Lower lobe of right lung (tissue), 2 donors: ENCODE measurements around the gene NMT2. TPM values are rescaled to one million over a fixed set of nuclear protein-coding genes. Genes with fewer than 3 reads are reported as not detected.

Experiments
- ATAC-seq, 2 donors: fragments of 200-7000 bp; cut with Tn5 transposase; one replicate each; pipeline ENCODE4 v1.9.1; 2020 to 2022; ENCODE audit warnings: mild to moderate bottlenecking in 2 of 2, moderate library complexity in 2 of 2
- DNase-seq: peaks from one replicate; pipeline ENCODE4 v3.0.0-alpha.2; 2020
- H3K27ac ChIP-seq: fragments of 200-600 bp; one replicate; pipeline ENCODE4 v1.8.0; 2022
- H3K27me3 ChIP-seq: fragments of 200-600 bp; one replicate; pipeline ENCODE4 v1.8.0; 2022; ENCODE audit warnings: low read depth
- H3K36me3 ChIP-seq: fragments of 200-600 bp; one replicate; pipeline ENCODE4 v1.8.0; 2022; ENCODE audit warnings: mild to moderate bottlenecking
- H3K4me1 ChIP-seq: fragments of 200-600 bp; one replicate; pipeline ENCODE4 v1.8.0; 2022
- H3K4me3 ChIP-seq: fragments of 200-600 bp; one replicate; pipeline ENCODE4 v1.8.0; 2022; ENCODE audit warnings: mild to moderate bottlenecking
- H3K9me3 ChIP-seq: fragments of 200-600 bp; one replicate; pipeline ENCODE4 v1.8.0; 2022
- intact Hi-C: fragments of 100-400 bp; cut with DNase I; formaldehyde crosslinking; loops from one replicate; pipeline ENCODE4 v1.11.0; 2022
- total RNA-seq: library from RNA; stranded (reverse); fragmentation: NEBNext Ultra II Directional; extraction: Animal tissue kit (Norgen Biotek cat#: 25700); gene quantifications from one replicate; pipeline ENCODE4 v1.2.1, GENCODE V29; 2021
- TF ChIP-seq, protein P1 (sequence below): fragments of 200-600 bp; IDR thresholded peaks from one replicate; pipeline ENCODE4 v1.8.0; 2022; ENCODE audit warnings: antibody characterized with exemption, mild to moderate bottlenecking
- donor health status: DM: no; HTN: yes; CAD: no; lungs with severe emphysema.

Gene NMT2
- total RNA-seq, 1 donor from 2014 or later: 10.2 TPM

GRCh38 chr10:15158448-15158847 lies 10.0 kb downstream of the NMT2 start:
- Histone ChIP-seq H3K36me3 (no peaks in the 10 kb centered on the region), H3K4me3 (no peak overlapping the region), H3K27me3 (no peaks in the 10 kb centered on the region), H3K27ac (no peak overlapping the region), H3K9me3 (no peaks in the 10 kb centered on the region), H3K4me1 (peaks cover 6% of the 10 kb centered on the region)
- no peak for DNase-seq
- no peak for ATAC-seq
- intact Hi-C loops: no loop called here
- TF ChIP-seq, protein P1, sequence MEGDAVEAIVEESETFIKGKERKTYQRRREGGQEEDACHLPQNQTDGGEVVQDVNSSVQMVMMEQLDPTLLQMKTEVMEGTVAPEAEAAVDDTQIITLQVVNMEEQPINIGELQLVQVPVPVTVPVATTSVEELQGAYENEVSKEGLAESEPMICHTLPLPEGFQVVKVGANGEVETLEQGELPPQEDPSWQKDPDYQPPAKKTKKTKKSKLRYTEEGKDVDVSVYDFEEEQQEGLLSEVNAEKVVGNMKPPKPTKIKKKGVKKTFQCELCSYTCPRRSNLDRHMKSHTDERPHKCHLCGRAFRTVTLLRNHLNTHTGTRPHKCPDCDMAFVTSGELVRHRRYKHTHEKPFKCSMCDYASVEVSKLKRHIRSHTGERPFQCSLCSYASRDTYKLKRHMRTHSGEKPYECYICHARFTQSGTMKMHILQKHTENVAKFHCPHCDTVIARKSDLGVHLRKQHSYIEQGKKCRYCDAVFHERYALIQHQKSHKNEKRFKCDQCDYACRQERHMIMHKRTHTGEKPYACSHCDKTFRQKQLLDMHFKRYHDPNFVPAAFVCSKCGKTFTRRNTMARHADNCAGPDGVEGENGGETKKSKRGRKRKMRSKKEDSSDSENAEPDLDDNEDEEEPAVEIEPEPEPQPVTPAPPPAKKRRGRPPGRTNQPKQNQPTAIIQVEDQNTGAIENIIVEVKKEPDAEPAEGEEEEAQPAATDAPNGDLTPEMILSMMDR: no peak

- ATAC-seq: no peak
- H3K27ac ChIP-seq: no peak overlapping the region
- H3K27me3 ChIP-seq: no peaks in the 10 kb centered on the region
- H3K4me3 ChIP-seq: no peak overlapping the region
- intact Hi-C loops: no loop called here
- TF ChIP-seq, protein P1: no peak
- no peak for DNase-seq
- no peaks in the 10 kb centered on the region for H3K36me3 ChIP-seq
- no peaks in the 10 kb centered on the region for H3K4me1 ChIP-seq
- no peaks in the 10 kb centered on the region for H3K9me3 ChIP-seq
Observed at GRCh38 chr10:15155978-15156656, 12.4 kb downstream of the NMT2 start.

- TF ChIP-seq, protein P1: no peak
- no peak overlapping the region for H3K27ac ChIP-seq
- ATAC-seq: no peak
Observed at GRCh38 chr10:15152556-15152955, 15.9 kb downstream of the NMT2 start.

DNA sequence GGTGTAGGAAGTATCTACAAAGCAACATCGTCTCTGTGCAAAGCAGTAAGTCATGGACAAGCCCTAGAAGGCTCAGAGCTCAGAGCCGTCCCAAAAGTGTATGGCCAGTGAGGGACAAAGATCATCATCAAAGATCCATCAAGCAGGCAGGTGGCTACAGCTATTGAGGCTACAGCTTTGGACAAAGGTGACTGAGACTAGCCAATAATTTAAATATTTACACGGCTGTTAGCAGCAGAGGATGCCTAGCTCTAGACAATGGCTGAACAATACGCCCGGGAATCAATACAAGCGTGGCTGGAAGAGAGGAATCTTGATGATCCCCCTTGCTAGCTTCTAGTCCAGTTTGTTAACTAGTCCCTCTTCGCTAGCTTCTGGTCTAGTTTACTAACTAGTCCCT lies 17.9 kb downstream of the NMT2 start:
- Histone ChIP-seq H3K4me3 (no peak overlapping the region), H3K9me3 (no peaks in the 10 kb centered on the region), H3K27ac (no peak overlapping the region), H3K4me1 (no peaks in the 10 kb centered on the region), H3K27me3 (no peaks in the 10 kb centered on the region), H3K36me3 (no peaks in the 10 kb centered on the region)
- DNase-seq (no peak), ATAC-seq (no peak)
- TF ChIP-seq, protein P1: no peak
- intact Hi-C loops: no loop called here

More at GRCh38 chr10:15152556-15152955, 15.9 kb downstream of the NMT2 start:
- no peaks in the 10 kb centered on the region for H3K9me3 ChIP-seq
- DNase-seq: no peak
- no peaks in the 10 kb centered on the region for H3K27me3 ChIP-seq
- intact Hi-C loops: no loop called here
- H3K4me1 ChIP-seq: no peaks in the 10 kb centered on the region
- no peak overlapping the region for H3K4me3 ChIP-seq
- no peaks in the 10 kb centered on the region for H3K36me3 ChIP-seq

GRCh38 chr10:15149042-15149771 lies 19.3 kb downstream of the NMT2 start:
- no peak overlapping the region for H3K27ac ChIP-seq
- H3K4me1 ChIP-seq: no peaks in the 10 kb centered on the region
- DNase-seq (no peak), ATAC-seq (no peak)
- TF ChIP-seq, protein P1: no peak
- intact Hi-C loops: no loop called here
- no peaks in the 10 kb centered on the region for H3K27me3 ChIP-seq
- H3K4me3 ChIP-seq: no peak overlapping the region
- no peaks in the 10 kb centered on the region for H3K9me3 ChIP-seq
- no peaks in the 10 kb centered on the region for H3K36me3 ChIP-seq
